ENCODE results near the gene BEND6. TPM values are rescaled to one million over a fixed set of nuclear protein-coding genes. Genes with fewer than 3 reads are reported as not detected.

BEND6 gene
- total and polyA plus RNA-seq, 2 of the 4 experiments (the other 2 are of a cell fraction): 4.1 to 9.7 TPM

DNA sequence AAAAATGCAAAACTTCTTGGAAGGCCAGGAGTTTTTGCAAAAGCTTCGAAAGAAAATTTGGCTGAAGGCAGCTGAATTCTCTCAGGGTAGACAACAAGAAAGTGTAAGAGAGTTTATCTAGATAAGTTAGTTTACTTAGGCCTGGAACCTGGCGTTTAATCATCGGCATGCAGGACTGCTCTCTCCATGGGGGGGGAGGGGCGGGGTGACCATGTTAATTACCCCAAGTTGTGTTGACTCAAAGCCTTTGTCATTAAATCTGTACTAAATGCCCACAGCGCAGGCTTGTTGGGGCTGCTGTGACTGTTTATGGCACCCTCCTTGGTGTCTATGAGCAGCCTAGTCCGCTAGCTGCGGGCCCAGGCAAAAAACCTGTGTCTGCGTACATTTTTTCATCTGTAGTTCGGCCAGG, 115.0 kb downstream of the BEND6 start:
- Histone ChIP-seq H3K4me2 (ENCODE audit: low read depth, low read length) (no peak overlapping the region), H2BK120ac (ENCODE audit: low read depth, low read length) (no peak overlapping the region), H4K5ac (ENCODE audit: low read depth, low read length) (no peak overlapping the region), H3K4me1 (ENCODE audit: control insufficient read depth, insufficient read depth, low read length) (no peaks in the 10 kb centered on the region; the same call in 1 of the 2 replicates), H3K4me3 (ENCODE audit: insufficient read depth, low read depth, low read length) (no peak overlapping the region), H3K27ac (ENCODE audit: insufficient read depth, low read length) (no peak overlapping the region), H3K14ac (replicated peaks; ENCODE audit: low read depth, low read length) (no peak overlapping the region), H3K56ac (ENCODE audit: extremely low read depth, insufficient read depth, low read length) (no peak overlapping the region), H3K4ac (ENCODE audit: low read depth, low read length) (no peak overlapping the region), H3K23ac (ENCODE audit: low read depth, low read length) (no peak overlapping the region), H3K18ac (ENCODE audit: low read depth, low read length) (no peak overlapping the region), H4K91ac (ENCODE audit: insufficient read depth, low read depth, low read length) (no peak overlapping the region), H2AFZ (replicated peaks; ENCODE audit: low read length, poor library complexity) (no peak overlapping the region), H2BK5ac (ENCODE audit: low read depth, low read length, poor library complexity, severe bottlenecking) (no peak overlapping the region), H3K27me3 (ENCODE audit: control insufficient read depth, insufficient read depth, low read length) (no peaks in the 10 kb centered on the region), H2AK9ac (replicated peaks; ENCODE audit: low read depth, low read length, poor library complexity) (no peak overlapping the region), H3K9ac (ENCODE audit: low read depth, low read length) (no peak overlapping the region), H3K36me3 (ENCODE audit: control insufficient read depth, insufficient read depth, low read length) (no peaks in the 10 kb centered on the region; the same call in none of the 2 replicates), H2BK15ac (ENCODE audit: low read depth, low read length) (no peak overlapping the region), H3K79me1 (ENCODE audit: low read depth in 1 of 2, low read length in 2 of 2) (peaks cover 5 to 11% of the 10 kb centered on the region in 2 experiments; a peak in 3 of 4 replicates), H2BK20ac (ENCODE audit: low read depth, low read length) (no peak overlapping the region), H3K9me1 (ENCODE audit: insufficient read depth, low read length) (peaks cover 4% of the 10 kb centered on the region; the same call in 1 of the 2 replicates), H3K9me3 (ENCODE audit: control insufficient read depth, insufficient read depth, low read length) (no peaks in the 10 kb centered on the region), H4K20me1 (ENCODE audit: insufficient read depth, low read length) (no peaks in the 10 kb centered on the region), H2AK5ac (ENCODE audit: low read depth, low read length) (no peak overlapping the region), H4K8ac (ENCODE audit: low read depth in 2 of 2, low read length in 2 of 2) (no peak overlapping the region)
- no peak for ATAC-seq (ENCODE audit: low read depth)
- no peak for TF ChIP-seq RAD21 (IDR thresholded peaks at IDR 0.05; ENCODE audit: low read length)
- no peak for TF ChIP-seq NFE2L2 (IDR thresholded peaks at IDR 0.05; ENCODE audit: low read depth, low read length)
- TF ChIP-seq MXI1 (IDR thresholded peaks at IDR 0.05; ENCODE audit: borderline replicate concordance, low read depth, low read length): no peak
- TF ChIP-seq SMC3 (IDR thresholded peaks at IDR 0.05; ENCODE audit: low read depth, low read length): no peak
- no peak for TF ChIP-seq FOS (IDR thresholded peaks at IDR 0.05; ENCODE audit: low read depth, low read length)
- no peak for TF ChIP-seq MAZ (IDR thresholded peaks at IDR 0.05; ENCODE audit: borderline replicate concordance, low read depth, low read length)
- POLR2A ChIA-PET (ENCODE audit: unreplicated experiment): no interaction called here
- CTCF ChIA-PET: no interaction called here
- no peak for DNase-seq
- BruUV-seq (replicated peaks): no TSS peak
- WGBS, 2 experiments (ENCODE audit: extremely low coverage in 2 of 2, insufficient read length in 1 of 2): 55% methylated on average over 2 of the region's 9 CpGs; no CpG with 5 or more reads in 1 of the 2 experiments
- intact Hi-C loops (cut with micrococcal nuclease): no loop called here
- in situ Hi-C loops (cut with MboI; ENCODE audit: low sequenced_read_pairs): no loop called here
- dilution Hi-C loops (cut with HindIII; ENCODE audit: low sequenced_read_pairs, unreplicated experiment): no loop called here

Data from IMR-90 (cell line).